NCI-H69 (cell line): ENCODE results near the gene RGS7BP.

Source experiments
- DNase-seq: peaks from one replicate; lab custom pipeline; 2025; lab: John Stamatoyannopoulos, UW

RGS7BP gene

GRCh38 chr5:64632251-64632650, 126.4 kb downstream of the RGS7BP start:
- peak; percentile 78 for DNase-seq

DNA sequence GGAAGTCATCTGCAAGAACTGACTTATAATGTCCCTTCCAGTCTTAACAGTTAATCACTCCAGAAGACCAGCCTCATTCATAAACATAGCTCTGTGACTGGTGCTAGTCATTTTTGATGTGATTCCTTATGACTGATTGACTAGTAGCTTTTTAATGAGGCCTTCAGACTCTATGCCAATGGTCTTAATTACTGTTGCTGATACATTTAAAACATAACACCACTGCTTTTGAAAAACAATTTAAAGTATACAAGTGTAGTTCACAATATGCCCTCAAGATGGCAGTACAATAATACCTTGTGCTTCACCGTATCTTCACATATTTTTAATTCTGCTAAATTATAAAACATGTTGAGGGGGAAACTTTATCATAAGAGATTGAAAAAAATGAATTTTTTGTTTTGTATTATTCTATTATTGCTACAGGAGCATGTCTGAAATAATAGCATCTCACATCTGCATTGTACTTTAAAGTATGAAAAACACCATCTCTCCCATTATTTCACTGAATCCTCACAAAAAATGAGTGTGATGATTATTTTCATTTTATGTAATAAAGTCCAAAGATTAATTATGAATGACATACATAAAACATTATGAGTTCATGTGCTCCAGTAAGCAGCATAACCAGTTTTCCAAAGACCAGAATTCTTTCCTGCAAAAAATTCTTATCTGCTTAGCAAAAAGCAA, 129.3 kb downstream of the RGS7BP start:
- peak; percentile 50 for DNase-seq

DNA sequence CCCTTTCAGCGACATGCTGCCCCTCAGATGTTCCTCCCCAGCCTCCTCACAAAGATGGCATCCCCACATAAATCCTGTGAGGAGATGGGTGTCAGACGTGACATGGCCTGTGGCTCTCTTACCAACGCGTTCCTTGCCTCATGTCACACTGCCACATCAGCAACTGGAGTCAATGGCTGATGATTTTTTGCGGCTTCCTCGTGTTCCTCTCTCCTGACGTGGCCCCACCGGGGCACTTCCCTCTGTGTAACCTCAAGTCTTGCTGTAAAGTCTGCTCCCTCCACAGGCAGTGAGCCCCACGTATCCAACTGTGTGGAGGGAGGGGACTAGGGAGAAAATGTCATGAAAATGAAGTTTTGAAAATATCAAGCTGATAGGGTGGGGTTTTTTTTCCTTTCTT, 131.3 kb downstream of the RGS7BP start:
- DNase-seq = no peak

- DNase-seq = peak; percentile 38
Measured at GRCh38 chr5:64637837-64638443, 132.1 kb downstream of the RGS7BP start.

- no peak for DNase-seq
Measured at GRCh38 chr5:64644831-64645230, 139.0 kb downstream of the RGS7BP start.

DNA sequence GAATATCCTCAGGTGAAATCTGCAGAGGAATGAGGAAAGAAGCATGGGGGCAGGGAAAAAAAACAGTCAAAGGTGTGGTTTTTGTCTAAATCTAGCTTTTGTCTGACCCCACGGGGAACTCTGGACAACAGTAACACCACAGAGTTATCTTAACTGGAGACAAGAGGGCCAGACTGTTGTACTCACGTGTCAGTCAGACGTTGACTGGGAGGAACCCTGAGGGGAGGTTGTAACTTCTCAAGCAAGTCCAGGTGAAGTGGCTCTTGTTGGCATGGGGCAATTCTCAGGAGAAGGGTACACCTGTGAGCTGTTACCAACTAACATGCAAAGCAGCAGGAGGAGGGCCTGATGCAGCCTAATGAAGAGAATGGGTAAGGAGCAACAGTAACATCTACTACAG, 140.4 kb downstream of the RGS7BP start:
- peak; percentile 32 for DNase-seq

DNA sequence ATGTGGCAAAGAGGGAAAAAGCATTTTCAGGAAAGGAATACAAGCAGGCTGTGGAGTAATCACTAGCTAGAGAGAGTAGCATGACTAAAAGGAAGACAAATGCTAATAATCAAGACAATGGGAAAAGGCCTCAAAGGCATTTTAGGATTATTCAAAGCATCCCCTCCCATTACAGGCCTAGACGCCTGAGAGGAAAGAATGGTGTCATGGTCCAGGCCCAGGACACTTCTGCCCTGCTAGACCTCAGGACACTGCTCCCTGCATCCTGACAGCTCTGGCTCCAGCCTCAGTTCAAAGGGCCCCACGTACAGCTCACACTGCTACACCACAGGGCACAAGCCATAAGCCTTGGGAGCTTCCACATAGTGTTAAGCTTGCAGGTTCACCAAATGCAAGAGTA, 143.7 kb downstream of the RGS7BP start:
- no peak for DNase-seq

- DNase-seq = no peak
Measured at GRCh38 chr5:64653766-64654560, 148.1 kb downstream of the RGS7BP start.

GRCh38 chr5:64654561-64654938, 148.7 kb downstream of the RGS7BP start:
- DNase-seq = peak; percentile 16

- no peak for DNase-seq
Measured at GRCh38 chr5:64655596-64655995, 149.8 kb downstream of the RGS7BP start.

GRCh38 chr5:64659289-64659688, 153.5 kb downstream of the RGS7BP start:
- DNase-seq = peak; percentile 78
